HepG2 (cell line): ENCODE results near the gene SLC9A8. TPM values are rescaled to one million over a fixed set of nuclear protein-coding genes. Genes with fewer than 3 reads are reported as not detected.

ENCODE experiments used
- HCFC1 ChIP-seq: fragments of 150-350 bp; IDR thresholded peaks from 2 replicates; pipeline ENCODE4 v1.6.1; 2014; ENCODE audit warnings: low read depth, low read length
- HOXA7 ChIP-seq: sonication (generic); formaldehyde crosslinking; IDR thresholded peaks from 2 replicates; pipeline ENCODE4 v1.8.1; 2022; ENCODE audit warnings: mild to moderate bottlenecking, missing genetic modification reagents, moderate library complexity
- IRF1 ChIP-seq: sonication (generic); formaldehyde crosslinking; IDR thresholded peaks from 2 replicates; pipeline ENCODE4 v1.4.0; 2020; ENCODE audit warnings: low read depth, mild to moderate bottlenecking, missing genetic modification reagents
- NCOA5 ChIP-seq: sonication (generic); formaldehyde crosslinking; IDR thresholded peaks from 2 replicates; pipeline ENCODE4 v1.4.0; 2020; ENCODE audit warnings: missing genetic modification reagents
- NFAT5 ChIP-seq: sonication (generic); formaldehyde crosslinking; IDR thresholded peaks from 2 replicates; pipeline ENCODE4 v1.4.0; 2020; ENCODE audit warnings: missing genetic modification reagents
- SKIL ChIP-seq: sonication (generic); formaldehyde crosslinking; IDR thresholded peaks from 2 replicates; pipeline ENCODE4 v1.8.0; 2022; ENCODE audit warnings: missing genetic modification reagents, mild to moderate bottlenecking, moderate library complexity, borderline replicate concordance
- TIGD3 ChIP-seq: sonication (generic); formaldehyde crosslinking; IDR thresholded peaks from 2 replicates; pipeline ENCODE4 v1.5.1; 2020; ENCODE audit warnings: mild to moderate bottlenecking, missing genetic modification reagents, borderline replicate concordance
- TRAFD1 ChIP-seq: sonication (generic); formaldehyde crosslinking; IDR thresholded peaks from 2 replicates; pipeline ENCODE4 v1.5.1; 2020; ENCODE audit warnings: missing genetic modification reagents, mild to moderate bottlenecking, borderline replicate concordance
- ZC3H4 ChIP-seq: sonication (generic); formaldehyde crosslinking; IDR thresholded peaks from 2 replicates; pipeline ENCODE4 v1.4.0; 2020; ENCODE audit warnings: missing genetic modification reagents, borderline replicate concordance
- ZNF143 ChIP-seq: sonication (generic); formaldehyde crosslinking; IDR thresholded peaks from 2 replicates; pipeline ENCODE4 v1.4.0; 2020; ENCODE audit warnings: missing genetic modification reagents
- ZNF354B ChIP-seq: sonication (generic); formaldehyde crosslinking; IDR thresholded peaks from 2 replicates; pipeline ENCODE4 v1.8.0; 2022; ENCODE audit warnings: mild to moderate bottlenecking, missing genetic modification reagents
- ZNF430 ChIP-seq: sonication (generic); formaldehyde crosslinking; IDR thresholded peaks from 2 replicates; pipeline ENCODE4 v1.9.0; 2021; ENCODE audit warnings: mild to moderate bottlenecking, missing genetic modification reagents
- ZNF543 ChIP-seq: sonication (generic); formaldehyde crosslinking; IDR thresholded peaks from 2 replicates; pipeline ENCODE4 v1.4.0; 2020; ENCODE audit warnings: mild to moderate bottlenecking, missing genetic modification reagents
- ZNF558 ChIP-seq: sonication (generic); formaldehyde crosslinking; IDR thresholded peaks from 2 replicates; pipeline ENCODE4 v1.9.0; 2022; ENCODE audit warnings: mild to moderate bottlenecking, missing genetic modification reagents, borderline replicate concordance
- polyA plus RNA-seq, 8 experiments: library from polyadenylated mRNA; depleted of rRNA in 3 of 8; stranded (reverse) in 7 of 8; unstranded in 1 of 8; fragments of >200 nt; fragmentation: Illumina TruSeq in 4 of 8; extraction: Trizol in 4 of 8; gene quantifications; 2 replicates each; pipeline versions ENCODE4 v1.2.1 to v1.2.3, GENCODE V29; 2011 to 2016; ENCODE audit warnings: low read depth in 4 of 8, missing spikeins in 1 of 8, mixed read lengths in 1 of 8; ENCODE audit not compliant: insufficient read depth in 1 of 8
- total RNA-seq, 5 experiments: library from RNA; depleted of rRNA; stranded (reverse); fragments of >200 nt; fragmentation: Illumina TruSeq; extraction: Trizol; gene quantifications; 2 replicates each; pipeline ENCODE4 v1.2.3, GENCODE V29; 2016; ENCODE audit warnings: low read depth in 1 of 5
- TF ChIP-seq, protein P1 (sequence below): sonication (generic); formaldehyde crosslinking; IDR thresholded peaks from 2 replicates; pipeline ENCODE4 v1.4.0; 2020; ENCODE audit warnings: missing genetic modification reagents

The SLC9A8 gene
- total and polyA plus RNA-seq, 2 of the 13 experiments (the other 11 are each of a cell fraction or from before 2014, with no cell fraction given) = 4.1 to 7.4 TPM

DNA sequence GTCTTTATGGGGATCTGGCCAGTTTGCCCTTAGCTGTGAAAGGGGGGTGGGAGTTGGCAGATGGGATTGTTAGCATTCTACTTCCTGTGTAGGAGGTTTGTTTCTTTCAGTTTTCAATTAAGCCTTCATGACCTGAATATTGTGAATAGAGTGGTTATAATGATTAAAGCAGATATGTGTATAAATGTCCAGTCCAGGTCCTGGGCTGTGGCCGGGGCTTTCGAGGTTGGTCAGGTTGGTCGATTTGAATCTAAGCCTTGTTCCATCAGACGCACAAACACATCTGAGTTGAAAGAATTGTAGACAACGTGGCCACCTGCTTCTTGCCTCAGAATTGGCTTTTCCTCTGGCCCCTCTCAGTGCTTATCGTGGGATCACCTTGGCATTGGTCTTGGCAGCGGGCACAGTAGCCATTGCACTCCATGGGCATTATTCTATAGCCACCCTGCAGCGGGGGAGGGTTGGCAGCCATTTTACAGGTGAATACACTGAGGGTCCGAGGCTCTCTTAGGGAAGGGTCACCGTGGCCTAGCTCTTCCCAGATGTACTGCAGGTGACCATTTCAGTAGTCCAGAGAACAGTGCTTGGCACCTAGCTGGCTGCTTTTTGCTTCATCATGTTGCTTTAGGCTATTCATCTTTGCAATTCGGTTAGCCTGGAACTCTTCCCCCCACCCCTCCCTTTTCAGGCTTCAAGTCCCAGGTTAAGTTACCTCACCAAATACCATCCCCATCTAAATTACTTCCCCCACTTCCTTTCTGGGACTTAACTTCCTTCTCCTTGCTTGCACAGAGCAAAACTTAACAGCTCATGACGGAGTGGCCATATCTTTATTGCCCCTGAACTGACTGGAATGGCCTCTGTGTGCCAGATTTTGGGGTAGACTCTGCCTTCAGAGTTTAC lies 124.7 kb downstream of the SLC9A8 start (continued):
- 0 out of 2 replicates have a peak, but pooled peaks have one; percentile 25 for TF ChIP-seq SKIL (CRISPR knock-in tag)
- no peak for TF ChIP-seq ZNF558 (CRISPR knock-in tag)
- no peak for TF ChIP-seq TIGD3 (CRISPR knock-in tag)
- 0 out of 2 replicates have a peak, but pooled peaks have one; percentile 24 for TF ChIP-seq ZC3H4 (CRISPR knock-in tag)
- TF ChIP-seq HCFC1 = no peak
- TF ChIP-seq ZNF354B (CRISPR knock-in tag) = no peak
- TF ChIP-seq TRAFD1 = no peak
- TF ChIP-seq ZNF143 (CRISPR knock-in tag) = 0 out of 2 replicates have a peak, but pooled peaks have one; percentile 34
- 0 out of 2 replicates have a peak, but pooled peaks have one; percentile 32 for TF ChIP-seq NCOA5 (CRISPR knock-in tag)
- 0 out of 2 replicates have a peak, but pooled peaks have one; percentile 40 for TF ChIP-seq NFAT5
- no peak for TF ChIP-seq ZNF430 (CRISPR knock-in tag)
- TF ChIP-seq HOXA7 (CRISPR knock-in tag) = 0 out of 2 replicates have a peak, but pooled peaks have one; percentile 42
- TF ChIP-seq ZNF543 (CRISPR knock-in tag) = 0 out of 2 replicates have a peak, but pooled peaks have one; percentile 7
- TF ChIP-seq IRF1 (CRISPR knock-in tag) = no peak
- TF ChIP-seq, protein P1, sequence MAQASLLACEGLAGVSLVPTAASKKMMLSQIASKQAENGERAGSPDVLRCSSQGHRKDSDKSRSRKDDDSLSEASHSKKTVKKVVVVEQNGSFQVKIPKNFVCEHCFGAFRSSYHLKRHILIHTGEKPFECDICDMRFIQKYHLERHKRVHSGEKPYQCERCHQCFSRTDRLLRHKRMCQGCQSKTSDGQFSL (CRISPR knock-in tag) = peak; percentile 59; the same call in 1 of the 2 replicates
